Left lung (tissue), 10 donors: ENCODE data around the gene BTG3. TPM values are rescaled to one million over a fixed set of nuclear protein-coding genes. Genes with fewer than 3 reads are reported as not detected.
A peak's percentile ranks its signal among the peaks of the same experiment; 100 is the strongest.

ENCODE experiments used
- ATAC-seq: fragments of 200-7000 bp; cut with Tn5 transposase; one replicate; pipeline ENCODE4 v1.9.1; 2020; ENCODE audit warnings: moderate library complexity
- DNase-seq, 4 donors: peaks; one replicate each; pipeline ENCODE4 v3.0.0-alpha.2; 2013 to 2020
- H3K27ac ChIP-seq, 2 donors: fragments of 200-600 bp; sonication (generic) in 1 of 2; one replicate each; pipeline versions ENCODE4 v1.5.0 to v1.8.0; 2020 to 2021
- H3K27me3 ChIP-seq, 2 donors: fragments of 200-600 bp; sonication (generic) in 1 of 2; one replicate each; pipeline versions ENCODE4 v1.5.0 to v1.8.0; 2020 to 2021
- H3K36me3 ChIP-seq, 2 donors: fragments of 200-600 bp; sonication (generic) in 1 of 2; one replicate each; pipeline versions ENCODE4 v1.5.0 to v1.8.0; 2020 to 2021
- H3K4me1 ChIP-seq, 2 donors: fragments of 200-600 bp; one replicate each; pipeline ENCODE4 v1.8.0; 2021
- H3K4me3 ChIP-seq, 2 donors: fragments of 200-600 bp; sonication (generic) in 1 of 2; one replicate each; pipeline versions ENCODE4 v1.5.0 to v1.8.0; 2020 to 2021; ENCODE audit warnings: mild to moderate bottlenecking in 1 of 2
- H3K9me3 ChIP-seq, 2 donors: fragments of 200-600 bp; sonication (generic) in 1 of 2; one replicate each; pipeline versions ENCODE4 v1.5.0 to v1.8.0; 2020 to 2021
- intact Hi-C, 2 donors: fragments of 100-400 bp; cut with DNase I; formaldehyde crosslinking; loops; one replicate each; pipeline versions ENCODE4 v1.11.2 to v1.14.2; 2022
- polyA plus RNA-seq, 6 donors: library from polyadenylated mRNA; unstranded; fragments of 120-200 nt; gene quantifications; one replicate each; pipeline ENCODE4 v1.2.1, GENCODE V29; 2013; ENCODE audit not compliant: insufficient read length in 6 of 6
- total RNA-seq, 2 donors: library from RNA; stranded (reverse); fragmentation: NEBNext Ultra II Directional; extraction: Animal tissue kit (Norgen Biotek cat#: 25700); gene quantifications; one replicate each; pipeline ENCODE4 v1.2.1, GENCODE V29; 2021
- TF ChIP-seq, protein P1 (sequence below), 2 donors: fragments of 200-600 bp; sonication (generic) in 1 of 2; IDR thresholded peaks; one replicate each; pipeline versions ENCODE4 v1.5.0 to v1.8.0; 2021; ENCODE audit warnings: antibody characterized with exemption in 2 of 2
- donor health status: DM: no; HTN: yes; CAD: no.
- donor health status: DM: no; HTN: no; CAD: no.

Gene BTG3
- total and polyA plus RNA-seq, 8 donors, result 43.5 to 81.4 (median 45.7) TPM

DNA sequence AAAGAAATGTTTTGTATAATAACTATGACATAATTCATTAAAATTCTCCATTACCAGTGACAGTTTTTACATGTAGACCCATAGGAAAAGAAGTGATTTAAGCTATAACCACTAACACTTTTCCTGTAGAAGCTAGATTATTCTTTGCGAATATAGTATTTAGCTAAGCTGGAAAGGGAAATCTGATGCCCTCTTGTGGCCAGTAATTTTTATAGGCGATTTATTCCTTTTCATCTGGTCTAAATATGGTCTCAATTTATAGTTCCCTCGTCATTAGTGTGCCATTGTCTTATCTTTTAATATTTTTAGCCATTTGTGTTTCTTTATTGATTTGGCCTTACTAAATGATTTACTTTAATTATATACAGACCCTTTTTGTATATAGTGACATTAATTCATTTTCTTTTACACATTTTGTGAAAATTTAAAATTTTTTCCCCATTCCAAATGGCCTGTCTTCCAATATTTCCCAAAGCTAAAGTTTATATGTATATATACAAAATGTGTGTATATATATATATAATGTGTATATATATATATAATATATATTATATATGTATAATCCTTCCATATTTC is 26.7 kb downstream of the BTG3 start:
- Histone ChIP-seq H3K4me3 (no peak overlapping the region), H3K27ac (no peak overlapping the region), H3K36me3 (no peaks in the 10 kb centered on the region), H3K27me3 (no peaks in the 10 kb centered on the region), H3K4me1 (no peaks in the 10 kb centered on the region), H3K9me3 (no peaks in the 10 kb centered on the region)
- intact Hi-C loops, result loop anchor here in 1 of 2 donors (10.0 kb wide), 1 partner anchor 201 kb away; no protein-coding TSS in a partner anchor
- ATAC-seq, result peak; percentile 57
- DNase-seq, result peak in 2 of 4 donors; percentile 42 to 63
- TF ChIP-seq, protein P1, sequence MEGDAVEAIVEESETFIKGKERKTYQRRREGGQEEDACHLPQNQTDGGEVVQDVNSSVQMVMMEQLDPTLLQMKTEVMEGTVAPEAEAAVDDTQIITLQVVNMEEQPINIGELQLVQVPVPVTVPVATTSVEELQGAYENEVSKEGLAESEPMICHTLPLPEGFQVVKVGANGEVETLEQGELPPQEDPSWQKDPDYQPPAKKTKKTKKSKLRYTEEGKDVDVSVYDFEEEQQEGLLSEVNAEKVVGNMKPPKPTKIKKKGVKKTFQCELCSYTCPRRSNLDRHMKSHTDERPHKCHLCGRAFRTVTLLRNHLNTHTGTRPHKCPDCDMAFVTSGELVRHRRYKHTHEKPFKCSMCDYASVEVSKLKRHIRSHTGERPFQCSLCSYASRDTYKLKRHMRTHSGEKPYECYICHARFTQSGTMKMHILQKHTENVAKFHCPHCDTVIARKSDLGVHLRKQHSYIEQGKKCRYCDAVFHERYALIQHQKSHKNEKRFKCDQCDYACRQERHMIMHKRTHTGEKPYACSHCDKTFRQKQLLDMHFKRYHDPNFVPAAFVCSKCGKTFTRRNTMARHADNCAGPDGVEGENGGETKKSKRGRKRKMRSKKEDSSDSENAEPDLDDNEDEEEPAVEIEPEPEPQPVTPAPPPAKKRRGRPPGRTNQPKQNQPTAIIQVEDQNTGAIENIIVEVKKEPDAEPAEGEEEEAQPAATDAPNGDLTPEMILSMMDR (IDR thresholded peaks at IDR 0.05), result peak; percentile 35 to 55

DNA sequence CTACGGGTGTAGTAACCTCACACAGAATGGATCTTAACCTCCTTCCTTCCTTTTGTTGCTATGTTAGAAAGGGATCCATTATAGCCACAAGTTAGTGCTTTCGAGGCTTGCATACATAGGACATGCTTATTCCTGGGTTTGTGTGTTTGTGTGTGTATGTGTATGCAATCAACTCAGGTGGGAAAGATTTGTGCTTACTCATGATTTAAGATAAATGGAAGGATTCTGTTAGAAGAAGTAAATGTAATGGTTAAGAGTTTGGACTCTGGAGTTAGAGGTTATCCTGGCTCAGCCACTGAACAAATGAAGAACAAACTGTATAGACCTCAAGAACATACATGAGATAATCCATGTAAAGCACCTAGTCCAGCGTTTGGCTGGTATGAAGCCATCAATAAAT is 28.8 kb downstream of the BTG3 start:
- TF ChIP-seq, protein P1 (IDR thresholded peaks at IDR 0.05), result no peak
- no peaks in the 10 kb centered on the region for H3K4me1 ChIP-seq
- no peaks in the 10 kb centered on the region for H3K9me3 ChIP-seq
- no peak overlapping the region for H3K27ac ChIP-seq
- H3K27me3 ChIP-seq, result no peaks in the 10 kb centered on the region
- ATAC-seq (no peak), DNase-seq (no peak)
- no peaks in the 10 kb centered on the region for H3K36me3 ChIP-seq
- H3K4me3 ChIP-seq, result no peak overlapping the region
- intact Hi-C loops, result loop anchor here in 1 of 2 donors (10.0 kb wide), 1 partner anchor 199 kb away; no protein-coding TSS in a partner anchor

DNA sequence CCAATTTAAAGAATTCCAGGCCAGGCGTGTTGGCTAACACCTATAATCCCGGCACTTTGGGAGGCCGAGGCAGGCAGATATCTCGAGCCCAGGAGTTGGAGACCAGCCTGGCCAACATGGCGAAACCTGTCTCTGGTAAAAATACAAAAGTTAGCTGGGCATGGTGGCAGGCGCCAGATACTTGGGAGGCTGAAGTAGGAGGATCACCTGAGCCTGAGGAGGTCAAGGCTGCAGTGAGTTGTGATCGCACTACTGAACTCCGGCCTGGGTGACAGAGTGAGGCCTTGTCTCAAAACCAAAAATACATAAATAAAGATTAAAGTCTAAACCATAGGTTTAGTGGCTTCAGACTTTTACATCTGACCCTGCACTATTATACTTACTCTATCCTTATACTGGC is 32.4 kb downstream of the BTG3 start:
- H3K9me3 ChIP-seq, result no peaks in the 10 kb centered on the region
- no peaks in the 10 kb centered on the region for H3K36me3 ChIP-seq
- no peak overlapping the region for H3K27ac ChIP-seq
- no peaks in the 10 kb centered on the region for H3K4me1 ChIP-seq
- intact Hi-C loops, result loop anchor here in 1 of 2 donors (10.0 kb wide), 1 partner anchor 196 kb away; no protein-coding TSS in a partner anchor
- TF ChIP-seq, protein P1 (IDR thresholded peaks at IDR 0.05), result no peak
- H3K27me3 ChIP-seq, result no peaks in the 10 kb centered on the region
- DNase-seq (no peak), ATAC-seq (no peak)
- H3K4me3 ChIP-seq, result no peak overlapping the region

DNA sequence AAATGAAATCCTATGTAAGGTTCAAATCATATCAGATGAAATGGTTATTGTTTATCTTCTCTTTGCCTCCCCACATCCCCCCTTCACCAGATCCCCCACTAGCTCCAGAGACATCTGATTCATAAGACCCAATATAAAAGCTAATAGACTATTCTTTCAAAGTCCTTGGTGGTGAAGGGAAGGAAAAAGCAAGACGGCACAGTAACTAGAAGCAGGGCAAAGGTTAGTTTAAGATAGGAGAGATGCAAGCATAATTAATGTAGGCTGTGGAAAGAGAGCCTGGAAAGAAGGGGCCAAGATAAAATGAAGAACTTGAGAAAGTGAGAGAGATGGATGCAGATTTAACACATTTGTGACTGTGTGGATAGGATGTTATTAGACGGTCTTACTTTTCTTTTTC is 33.8 kb downstream of the BTG3 start:
- no peaks in the 10 kb centered on the region for H3K27me3 ChIP-seq
- no peaks in the 10 kb centered on the region for H3K4me1 ChIP-seq
- DNase-seq (no peak), ATAC-seq (no peak)
- intact Hi-C loops, result no loop called here
- no peak overlapping the region for H3K27ac ChIP-seq
- no peak overlapping the region for H3K4me3 ChIP-seq
- TF ChIP-seq, protein P1 (IDR thresholded peaks at IDR 0.05), result no peak
- H3K36me3 ChIP-seq, result no peaks in the 10 kb centered on the region
- H3K9me3 ChIP-seq, result no peaks in the 10 kb centered on the region

DNA sequence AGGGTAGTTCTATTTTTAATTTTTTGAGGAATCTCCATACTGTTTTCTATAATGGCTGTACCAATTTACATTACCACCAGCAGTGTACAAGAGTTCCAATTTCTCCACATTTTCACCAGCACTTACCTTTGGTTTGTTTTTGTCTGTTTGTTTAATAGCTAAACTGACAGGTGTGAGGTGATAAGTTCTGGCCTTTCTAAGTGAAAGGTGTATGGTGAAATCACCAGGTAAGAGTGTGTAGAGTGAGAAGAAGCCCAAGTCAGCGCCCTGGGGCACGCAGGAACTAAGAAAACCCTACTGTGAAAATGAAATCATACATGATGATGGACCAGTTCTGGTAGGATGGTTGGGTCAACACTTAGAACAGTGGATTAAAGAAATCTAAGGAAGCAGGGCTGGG is 34.5 kb downstream of the BTG3 start:
- TF ChIP-seq, protein P1 (IDR thresholded peaks at IDR 0.05), result no peak
- no peak overlapping the region for H3K27ac ChIP-seq
- H3K36me3 ChIP-seq, result no peaks in the 10 kb centered on the region
- intact Hi-C loops, result no loop called here
- no peaks in the 10 kb centered on the region for H3K4me1 ChIP-seq
- no peak for DNase-seq
- no peaks in the 10 kb centered on the region for H3K9me3 ChIP-seq
- no peak overlapping the region for H3K4me3 ChIP-seq
- H3K27me3 ChIP-seq, result no peaks in the 10 kb centered on the region
- ATAC-seq, result no peak
